H1 (cell line): ENCODE measurements around the gene GABRR3. TPM values are rescaled to one million over a fixed set of nuclear protein-coding genes. Genes with fewer than 3 reads are reported as not detected.

Experiments used
- CTCF ChIA-PET: fragments of 300-600 bp; sonication (Branson Sonifier 250); formaldehyde crosslinking; loops from one replicate; lab custom pipeline; 2021; ENCODE audit not compliant: partially characterized antibody; lab: Charles Lee
- POLR2A ChIA-PET: fragments of 300-600 bp; sonication (Branson Sonifier 250); formaldehyde crosslinking; loops from one replicate; lab custom pipeline; 2021; ENCODE audit warnings: inconsistent platforms; ENCODE audit not compliant: partially characterized antibody; lab: Charles Lee
- DNase-seq, 2 experiments: peaks; one replicate each; pipeline versions ENCODE4 v3.0.0 to v3.0.0-alpha.2; 2010 to 2022; ENCODE audit warnings: low spot score in 2 of 2, low read depth in 1 of 2, mixed read lengths in 1 of 2
- FAIRE-seq: peaks from 2 replicates; lab custom pipeline; 2011; peaks lifted over from hg19 to GRCh38; lab: Jason Lieb, UNC
- H2AFZ ChIP-seq: 2 replicates; pipeline ENCODE4 v1.8.1; 2012; ENCODE audit warnings: low read length, inconsistent platforms
- H2AK5ac ChIP-seq: 2 replicates; pipeline ENCODE4 v1.6.1; 2013; ENCODE audit warnings: low read depth, low read length
- H2BK120ac ChIP-seq: replicated peaks from 2 replicates; pipeline ENCODE3; 2013; ENCODE audit warnings: low read depth, low read length, inconsistent platforms
- H2BK12ac ChIP-seq: 2 replicates; pipeline ENCODE4 v1.6.1; 2013; ENCODE audit warnings: low read depth, low read length
- H2BK15ac ChIP-seq: 2 replicates; pipeline ENCODE4 v1.6.1; 2013; ENCODE audit warnings: low read length
- H2BK20ac ChIP-seq: 2 replicates; pipeline ENCODE4 v1.6.1; 2013; ENCODE audit warnings: low read length
- H2BK5ac ChIP-seq: 2 replicates; pipeline ENCODE4 v1.6.1; 2013; ENCODE audit warnings: low read depth, low read length
- H3K14ac ChIP-seq: 2 replicates; pipeline ENCODE4 v1.6.1; 2013; ENCODE audit warnings: inconsistent platforms; ENCODE audit not compliant: insufficient read length
- H3K18ac ChIP-seq: 2 replicates; pipeline ENCODE4 v1.6.1; 2013; ENCODE audit warnings: low read length; ENCODE audit errors: extremely low read depth
- H3K23ac ChIP-seq: 2 replicates; pipeline ENCODE4 v1.6.1; 2013; ENCODE audit warnings: inconsistent platforms; ENCODE audit not compliant: insufficient read length
- H3K23me2 ChIP-seq: 2 replicates; pipeline ENCODE4 v1.6.1; 2013; ENCODE audit warnings: low read depth, low read length
- H3K27ac ChIP-seq: 2 replicates; pipeline ENCODE4 v1.6.1; 2011; ENCODE audit warnings: low read depth, low read length, inconsistent platforms
- H3K27me3 ChIP-seq, 4 experiments: replicated peaks in 1 of 4; 1 replicate in 1 of 4; 2 replicates in 3 of 4; pipeline versions ENCODE4 v1.6.1 to v1.8.1; 2011 to 2013; ENCODE audit warnings: low read length in 3 of 4, mild to moderate bottlenecking in 3 of 4, inconsistent platforms in 2 of 4, mixed read lengths in 2 of 4, moderate library complexity in 1 of 4; ENCODE audit not compliant: control insufficient read depth in 3 of 4, insufficient read depth in 3 of 4; ENCODE audit errors: extremely low read depth in 1 of 4
- H3K36me3 ChIP-seq, 4 experiments: 2 replicates each; pipeline versions ENCODE4 v1.6.1 to v1.8.1; 2011 to 2013; ENCODE audit warnings: mild to moderate bottlenecking in 4 of 4, low read length in 3 of 4, moderate library complexity in 2 of 4, control low read depth in 1 of 4, inconsistent platforms in 1 of 4; ENCODE audit not compliant: insufficient read depth in 4 of 4, control insufficient read depth in 2 of 4
- H3K4ac ChIP-seq: replicated peaks from 2 replicates; pipeline ENCODE3; 2013; ENCODE audit warnings: low read length, low read depth, mixed read lengths, inconsistent platforms; ENCODE audit not compliant: insufficient read length
- H3K4me1 ChIP-seq, 4 experiments: replicated peaks in 1 of 4; 1 replicate in 1 of 4; 2 replicates in 3 of 4; pipeline versions ENCODE4 v1.6.1 to v1.8.1; 2011 to 2013; ENCODE audit warnings: low read length in 3 of 4, inconsistent platforms in 2 of 4, mixed read lengths in 1 of 4; ENCODE audit not compliant: insufficient read depth in 4 of 4, control insufficient read depth in 3 of 4
- H3K4me2 ChIP-seq, 2 experiments: 2 replicates each; pipeline versions ENCODE4 v1.6.1 to v1.8.1; 2011 to 2013; ENCODE audit warnings: low read depth in 2 of 2, low read length in 2 of 2, control low read depth in 1 of 2, inconsistent platforms in 1 of 2, mild to moderate bottlenecking in 1 of 2; ENCODE audit not compliant: insufficient read depth in 1 of 2
- H3K4me3 ChIP-seq, 4 experiments: fragments of 200-600, 300-600 bp in 1 of 4; sonication (generic), shearing (Covaris generic), sonication (Bioruptor Twin) in 1 of 4; 2 replicates each; pipeline versions ENCODE4 v1.5.1 to v1.8.1; 2011 to 2016; ENCODE audit warnings: low read length in 4 of 4, low read depth in 3 of 4, control low read depth in 2 of 4, inconsistent platforms in 2 of 4, mild to moderate bottlenecking in 2 of 4, mixed read lengths in 1 of 4, moderate library complexity in 1 of 4; ENCODE audit not compliant: insufficient read depth in 2 of 4; ENCODE audit errors: extremely low read depth in 1 of 4
- H3K56ac ChIP-seq: replicated peaks from 2 replicates; pipeline ENCODE3; 2013; ENCODE audit warnings: low read depth, mild to moderate bottlenecking, mixed read lengths, low read length, inconsistent platforms; ENCODE audit not compliant: insufficient read length
- H3K79me1 ChIP-seq: 2 replicates; pipeline ENCODE4 v1.6.1; 2013; ENCODE audit warnings: low read depth, low read length, control low read depth
- H3K79me2 ChIP-seq, 2 experiments: 2 replicates each; pipeline versions ENCODE4 v1.6.1 to v1.8.1; 2012 to 2013; ENCODE audit warnings: low read length in 2 of 2, mild to moderate bottlenecking in 2 of 2, inconsistent platforms in 1 of 2; ENCODE audit not compliant: insufficient read depth in 2 of 2, control insufficient read depth in 1 of 2
- H3K9ac ChIP-seq, 4 experiments: replicated peaks in 1 of 4; 1 replicate in 1 of 4; 2 replicates in 3 of 4; pipeline versions ENCODE4 v1.6.1 to v1.8.1; 2011 to 2013; ENCODE audit warnings: low read depth in 3 of 4, low read length in 3 of 4, control low read depth in 2 of 4, mild to moderate bottlenecking in 2 of 4, moderate library complexity in 2 of 4, inconsistent platforms in 1 of 4; ENCODE audit errors: extremely low read depth in 1 of 4
- H3K9me3 ChIP-seq, 2 experiments: 2 replicates each; pipeline versions ENCODE4 v1.6.1 to v1.8.1; 2012 to 2013; ENCODE audit warnings: mild to moderate bottlenecking in 2 of 2, moderate library complexity in 2 of 2, control low read depth in 1 of 2, inconsistent platforms in 1 of 2, low read depth in 1 of 2, low read length in 1 of 2, mixed read lengths in 1 of 2; ENCODE audit not compliant: insufficient read depth in 2 of 2
- H4K20me1 ChIP-seq, 2 experiments: replicated peaks in 1 of 2; 2 replicates each; pipeline versions ENCODE3 to v1.8.1; 2011 to 2013; ENCODE audit warnings: inconsistent platforms in 2 of 2, low read length in 2 of 2, mild to moderate bottlenecking in 1 of 2; ENCODE audit not compliant: insufficient read depth in 2 of 2, control insufficient read depth in 1 of 2
- H4K5ac ChIP-seq: 2 replicates; pipeline ENCODE4 v1.6.1; 2013; ENCODE audit warnings: low read length, low read depth, mixed read lengths, inconsistent platforms; ENCODE audit not compliant: insufficient read length
- H4K8ac ChIP-seq: 2 replicates; pipeline ENCODE4 v1.8.0; 2013; ENCODE audit warnings: mild to moderate bottlenecking, moderate library complexity, low read length, inconsistent platforms; ENCODE audit not compliant: insufficient read depth; ENCODE audit errors: extremely low read depth
- H4K91ac ChIP-seq: replicated peaks from 2 replicates; pipeline ENCODE3; 2013; ENCODE audit warnings: low read length, mixed read lengths, inconsistent platforms; ENCODE audit not compliant: insufficient read length
- ASH2L ChIP-seq: fragments of 200-600, 300-600 bp; sonication (generic); IDR thresholded peaks from one replicate; pipeline ENCODE4 v1.7.1; 2017; ENCODE audit warnings: low read length
- BCL11A ChIP-seq, 2 experiments: IDR thresholded peaks; one replicate each; pipeline ENCODE4 v1.6.1; 2011; ENCODE audit warnings: low read depth in 2 of 2, low read length in 2 of 2, mild to moderate bottlenecking in 2 of 2
- BRCA1 ChIP-seq: IDR thresholded peaks from 2 replicates; pipeline ENCODE4 v1.6.1; 2012; ENCODE audit warnings: low read depth, low read length, improper control_type of control experiment
- CHD1 ChIP-seq: IDR thresholded peaks from 2 replicates; pipeline ENCODE4 v1.6.1; 2012; ENCODE audit warnings: low read depth, low read length, improper control_type of control experiment
- CREB1 ChIP-seq: IDR thresholded peaks from 2 replicates; pipeline ENCODE4 v1.6.1; 2012; ENCODE audit warnings: inconsistent platforms
- EGR1 ChIP-seq: IDR thresholded peaks from 2 replicates; pipeline ENCODE4 v1.6.1; 2011; ENCODE audit warnings: low read depth, low read length, borderline replicate concordance
- EP300 ChIP-seq, 2 experiments: IDR thresholded peaks; 1 replicate in 1 of 2; 2 replicates in 1 of 2; pipeline ENCODE4 v1.6.1; 2011 to 2012; ENCODE audit warnings: low read depth in 2 of 2, low read length in 2 of 2, mild to moderate bottlenecking in 2 of 2, borderline replicate concordance in 1 of 2, inconsistent platforms in 1 of 2, moderate library complexity in 1 of 2
- GTF2F1 ChIP-seq: IDR thresholded peaks from 2 replicates; pipeline ENCODE4 v1.6.1; 2012; ENCODE audit warnings: low read depth, low read length, improper control_type of control experiment, borderline replicate concordance
- RFX5 ChIP-seq: IDR thresholded peaks from 2 replicates; pipeline ENCODE4 v1.6.1; 2011; ENCODE audit warnings: low read depth, low read length, improper control_type of control experiment, borderline replicate concordance
- SAP30 ChIP-seq: fragments of 300-600 bp; sonication (generic); IDR thresholded peaks from 2 replicates; pipeline ENCODE4 v1.7.1; 2012; ENCODE audit warnings: low read length, moderate library complexity, mild to moderate bottlenecking, inconsistent platforms; ENCODE audit not compliant: insufficient read depth, insufficient replicate concordance
- SIRT6 ChIP-seq: IDR thresholded peaks from one replicate; pipeline ENCODE4 v1.7.1; 2012; ENCODE audit warnings: low read length, inconsistent platforms
- SP1 ChIP-seq: IDR thresholded peaks from 2 replicates; pipeline ENCODE4 v1.6.1; 2011; ENCODE audit warnings: low read depth, low read length
- TBP ChIP-seq: IDR thresholded peaks from 2 replicates; pipeline ENCODE4 v1.6.1; 2011; ENCODE audit warnings: low read depth, low read length, improper control_type of control experiment
- WGBS, 2 experiments: shearing (Covaris generic) in 1 of 2; methylation state at CpG; one replicate each; pipeline versions ENCODE4 v1.1.6 to v1.1.7; 2013 to 2015; ENCODE audit warnings: low lambda C conversion rate in 2 of 2, mixed read lengths in 2 of 2, inconsistent platforms in 1 of 2, low coverage in 1 of 2, missing lambda C conversion rate in 1 of 2; ENCODE audit not compliant: insufficient replicate concordance in 2 of 2, insufficient coverage in 1 of 2, insufficient read length in 1 of 2; ENCODE audit errors: extremely low coverage in 1 of 2, missing lambda C conversion rate in 1 of 2; 5-methylcytosine and 5-hydroxymethylcytosine counted together
- polyA plus RNA-seq, 7 experiments: library from polyadenylated mRNA; depleted of rRNA in 3 of 7; stranded (reverse) in 5 of 7; unstranded in 2 of 7; fragments of >200 nt in 5 of 7; fragments of 200-250 nt in 2 of 7; gene quantifications; 1 replicate in 5 of 7; 2 replicates in 1 of 7; 4 replicates in 1 of 7; pipeline versions ENCODE4 v1.2.1 to v1.2.3, GENCODE V29; 2011 to 2013; ENCODE audit warnings: missing spikeins in 2 of 7, mixed read lengths in 2 of 7
- total RNA-seq: library from RNA; stranded (reverse); fragmentation: NEBNext Ultra II Directional; extraction: Animal tissue kit (Norgen Biotek cat#: 25700); gene quantifications from 2 replicates; pipeline ENCODE4 v1.2.1, GENCODE V29; 2021
- TF ChIP-seq, protein P1 (sequence below): IDR thresholded peaks from 2 replicates; pipeline ENCODE4 v1.6.1; 2012; ENCODE audit warnings: inconsistent platforms

Gene GABRR3
- total and polyA plus RNA-seq, 2 of the 8 experiments (the other 6 are each of a cell fraction or from before 2014, with no cell fraction given) = not detected

DNA sequence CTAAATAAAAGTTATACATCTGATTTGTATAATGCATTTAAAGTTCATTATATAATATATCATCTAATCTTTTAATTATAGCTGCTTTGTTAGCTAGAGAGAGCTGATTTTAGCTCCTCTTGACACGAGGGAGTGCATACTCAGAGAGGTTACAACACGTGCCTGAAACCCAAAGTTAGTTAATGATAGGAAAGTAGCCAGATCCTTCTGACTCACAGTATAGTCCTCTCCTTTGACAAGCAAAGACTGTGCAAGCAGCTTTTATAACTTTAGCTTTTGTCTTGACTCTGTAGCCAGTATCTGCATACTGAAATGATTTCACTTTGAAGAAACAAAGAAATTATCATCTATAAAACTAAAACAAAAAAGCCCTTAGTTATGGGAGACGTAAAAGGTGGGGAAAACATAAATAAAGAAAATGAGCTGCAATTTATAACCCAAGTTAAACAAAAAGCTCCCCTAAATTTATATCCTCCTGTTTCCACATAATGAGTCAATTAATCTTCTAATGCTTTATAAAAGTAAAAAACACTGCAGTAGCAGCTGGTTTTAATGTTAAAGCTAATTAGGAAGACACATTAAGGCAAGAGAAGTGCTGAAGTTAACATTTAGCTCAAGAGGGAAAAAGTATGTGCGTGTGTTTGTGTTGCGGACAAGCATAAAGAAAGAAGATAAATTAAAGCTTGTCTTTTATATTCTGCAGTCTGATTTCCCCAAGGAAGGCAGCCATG lies 13.1 kb downstream of the GABRR3 start:
- no peak overlapping the region for H4K91ac ChIP-seq
- no peak overlapping the region for H3K18ac ChIP-seq
- H3K36me3 ChIP-seq = no peaks in the 10 kb centered on the region
- no peak overlapping the region for H3K56ac ChIP-seq
- H4K8ac ChIP-seq = no peak overlapping the region
- H2AK5ac ChIP-seq = no peak overlapping the region
- CTCF ChIA-PET = interaction anchor here (0.7 to 8.0 kb wide), 22 partner anchors 11 to 347 kb away, joined by 3 to 85 read pairs (median 4); partner anchors contain the start of gene CRYBG3
- no peak overlapping the region for H2BK5ac ChIP-seq
- WGBS, 2 experiments = 91% methylated on average over 5 of the region's 5 CpGs; no CpG with 5 or more reads in 1 of the 2 experiments
- H4K20me1 ChIP-seq = no peaks in the 10 kb centered on the region
- no peaks in the 10 kb centered on the region for H3K79me2 ChIP-seq
- no peak overlapping the region for H4K5ac ChIP-seq
- H2BK120ac ChIP-seq = no peak overlapping the region
- no peaks in the 10 kb centered on the region for H3K79me1 ChIP-seq
- no peak overlapping the region for H3K4me2 ChIP-seq
- H3K9me3 ChIP-seq = no peaks in the 10 kb centered on the region
- H3K27me3 ChIP-seq = no peaks in the 10 kb centered on the region
- no peaks in the 10 kb centered on the region for H3K23me2 ChIP-seq
- no peak overlapping the region for H2BK12ac ChIP-seq
- POLR2A ChIA-PET = no interaction called here
- no peak overlapping the region for H2BK15ac ChIP-seq
- no peak overlapping the region for H3K23ac ChIP-seq
- TF ChIP-seq BCL11A (IDR thresholded peaks at IDR 0.05; ENCODE audit: low read depth in 2 of 2, low read length in 2 of 2) (no peak), GTF2F1 (no peak), BRCA1 (no peak), CREB1 (no peak), SAP30 (no peak), EP300 (IDR thresholded peaks at IDR 0.05; ENCODE audit: borderline replicate concordance in 1 of 2, low read depth in 2 of 2, low read length in 2 of 2) (no peak), RFX5 (no peak), SP1 (no peak), SIRT6 (no peak), EGR1 (no peak), ASH2L (no peak), TBP (no peak), CHD1 (no peak)
- TF ChIP-seq, protein P1, sequence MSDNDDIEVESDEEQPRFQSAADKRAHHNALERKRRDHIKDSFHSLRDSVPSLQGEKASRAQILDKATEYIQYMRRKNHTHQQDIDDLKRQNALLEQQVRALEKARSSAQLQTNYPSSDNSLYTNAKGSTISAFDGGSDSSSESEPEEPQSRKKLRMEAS = no peak
- H3K4ac ChIP-seq = no peak overlapping the region
- no peak overlapping the region for H3K14ac ChIP-seq
- FAIRE-seq (no peak), DNase-seq (no peak)
- H3K4me3 ChIP-seq = no peak overlapping the region
- no peaks in the 10 kb centered on the region for H3K4me1 ChIP-seq
- H2AFZ ChIP-seq = no peak overlapping the region
- H3K27ac ChIP-seq = no peak overlapping the region
- H2BK20ac ChIP-seq = no peak overlapping the region
- no peak overlapping the region for H3K9ac ChIP-seq
